SK-N-SH (cell line): ENCODE measurements around the gene CPTP.

Experiments used
- CHD2 ChIP-seq: fragments of 150-350 bp; IDR thresholded peaks from 2 replicates; pipeline ENCODE4 v1.6.1; 2018; ENCODE audit warnings: low read length; ENCODE audit not compliant: partially characterized antibody
- CTCF ChIP-seq: fragments of 200-600 bp; sonication (generic); IDR thresholded peaks from 2 replicates; pipeline ENCODE4 v1.6.1; 2017; ENCODE audit warnings: antibody characterized with exemption, mild to moderate bottlenecking, moderate library complexity
- EP300 ChIP-seq, 2 experiments: IDR thresholded peaks; 2 replicates each; pipeline versions ENCODE4 v1.4.0 to v1.6.1; 2012; ENCODE audit warnings: borderline replicate concordance in 1 of 2, low read depth in 1 of 2, low read length in 1 of 2
- EZH2phosphoT487 ChIP-seq: fragments of 200-600 bp; sonication (generic); IDR thresholded peaks from 2 replicates; pipeline ENCODE4 v1.6.1; 2017; ENCODE audit warnings: low read depth, mixed run types, mild to moderate bottlenecking, antibody characterized with exemption, moderate library complexity, borderline replicate concordance
- FOSL2 ChIP-seq: IDR thresholded peaks from 2 replicates; pipeline ENCODE4 v1.4.0; 2012; ENCODE audit warnings: low read depth, mild to moderate bottlenecking, moderate library complexity, borderline replicate concordance
- IRF3 ChIP-seq: fragments of 150-350 bp; IDR thresholded peaks from 2 replicates; pipeline ENCODE4 v1.6.1; 2016; ENCODE audit warnings: mild to moderate bottlenecking, low read depth, low read length
- MAX ChIP-seq: IDR thresholded peaks from 2 replicates; pipeline ENCODE4 v1.4.0; 2012; ENCODE audit warnings: low read depth
- POLR2AphosphoS5 ChIP-seq: IDR thresholded peaks from 2 replicates; pipeline ENCODE4 v1.6.1; 2012; ENCODE audit warnings: low read depth, low read length
- RAD21 ChIP-seq: IDR thresholded peaks from 2 replicates; pipeline ENCODE4 v1.6.1; 2012; ENCODE audit warnings: mild to moderate bottlenecking, low read length
- SIN3A ChIP-seq: IDR thresholded peaks from 2 replicates; pipeline ENCODE4 v1.6.1; 2012; ENCODE audit warnings: low read depth, mild to moderate bottlenecking, low read length, moderate library complexity, borderline replicate concordance
- TAF1 ChIP-seq: IDR thresholded peaks from 2 replicates; pipeline ENCODE4 v1.6.1; 2012; ENCODE audit warnings: low read depth, mild to moderate bottlenecking, low read length, moderate library complexity, borderline replicate concordance
- TCF12 ChIP-seq: IDR thresholded peaks from 2 replicates; pipeline ENCODE4 v1.4.0; 2012
- USF2 ChIP-seq: fragments of 150-350 bp; IDR thresholded peaks from 2 replicates; pipeline ENCODE4 v1.6.1; 2017; ENCODE audit warnings: antibody characterized with exemption, low read length, low read depth, borderline replicate concordance

GRCh38 chr1:1307261-1307922, 17.2 kb upstream of the CPTP start:
- TF ChIP-seq POLR2AphosphoS5 (no peak), CHD2 (no peak), CTCF (no peak), EZH2phosphoT487 (no peak), USF2 (no peak), SIN3A (no peak; the same call in 1 of the 2 replicates), MAX (no peak), IRF3 (no peak), RAD21 (no peak), EP300 (IDR thresholded peaks at IDR 0.05; ENCODE audit: borderline replicate concordance in 1 of 2, low read depth in 1 of 2, low read length in 1 of 2) (no peak), FOSL2 (no peak), TAF1 (no peak), TCF12 (no peak)
